GOT3 (cell line): ENCODE results near the gene PLEKHG4.

Experiments used
- DNase-seq: peaks from one replicate; lab custom pipeline; 2025; ENCODE audit warnings: mixed read lengths; lab: John Stamatoyannopoulos, UW

The PLEKHG4 gene

DNA sequence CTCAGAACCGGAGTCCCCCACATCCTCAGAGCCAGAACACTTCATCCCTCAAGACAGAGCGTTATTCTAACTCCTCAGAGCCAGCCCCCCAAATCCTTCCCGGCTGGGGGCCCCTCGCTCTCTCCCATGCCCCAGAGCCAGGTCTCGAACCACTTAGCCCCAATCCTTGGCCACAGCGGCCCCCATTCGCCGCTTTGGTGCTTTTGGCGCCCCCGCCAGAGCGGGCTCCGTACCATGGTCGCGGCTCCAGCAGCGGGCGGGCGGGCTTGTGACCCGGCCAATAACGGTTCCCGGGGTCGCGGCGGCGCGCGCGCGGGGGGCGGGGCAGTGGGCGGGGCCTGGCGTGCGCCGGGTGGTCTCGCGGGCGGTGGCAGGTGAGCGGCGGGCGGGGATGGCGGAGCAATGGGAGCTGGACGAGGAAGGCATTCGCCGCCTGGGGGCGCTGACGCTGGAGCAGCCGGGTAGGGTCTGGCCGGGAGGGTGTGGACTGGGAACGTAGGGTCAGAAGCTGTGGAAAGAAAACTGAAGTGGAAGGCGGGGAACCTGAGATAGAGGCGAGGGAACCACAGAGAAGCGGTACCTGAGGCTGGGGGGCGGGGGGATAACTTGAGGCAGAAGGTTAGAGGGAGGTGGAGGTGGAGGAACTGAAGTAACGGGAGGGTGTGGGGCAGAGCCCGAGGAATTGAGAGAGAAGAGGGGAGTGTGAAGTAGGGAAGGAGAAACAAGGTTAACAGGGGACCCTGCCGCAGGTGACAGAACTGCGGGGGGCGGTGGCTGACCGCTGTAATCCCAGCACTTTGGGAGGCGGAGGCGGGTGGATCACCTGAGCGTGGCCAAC, 47.4 kb downstream of the PLEKHG4 start, which contains the start of the genes KCTD19 and LRRC36:
TSS of gene KCTD19 (minus strand) at position 270 of the 838 bp plus-strand sequence. CDS start at position 236, 34 bp downstream.
TSS of gene LRRC36 (plus strand) at position 344 of the 838 bp plus-strand sequence. CDS start at position 392, 48 bp downstream.
- DNase-seq = no peak

DNA sequence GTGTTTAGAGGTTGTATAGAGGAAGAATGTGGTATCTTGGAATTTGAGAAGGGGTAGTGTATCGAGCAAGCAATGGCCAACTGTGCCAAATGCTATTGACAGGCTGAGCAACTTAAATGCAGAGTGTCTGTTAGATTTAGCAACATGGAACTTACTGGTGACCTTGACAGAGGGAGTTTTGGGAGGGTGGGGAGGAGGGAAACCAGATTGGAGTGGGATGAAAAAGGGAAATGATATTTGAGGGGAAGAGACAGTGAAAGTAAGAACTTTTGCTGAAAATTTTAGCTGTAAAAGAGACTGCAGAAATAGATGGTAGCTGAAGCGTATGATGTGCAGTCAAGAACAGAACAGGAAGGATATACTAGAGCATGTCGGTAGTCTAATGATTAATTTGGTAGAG, 48.4 kb downstream of the PLEKHG4 start:
- DNase-seq = no peak

DNA sequence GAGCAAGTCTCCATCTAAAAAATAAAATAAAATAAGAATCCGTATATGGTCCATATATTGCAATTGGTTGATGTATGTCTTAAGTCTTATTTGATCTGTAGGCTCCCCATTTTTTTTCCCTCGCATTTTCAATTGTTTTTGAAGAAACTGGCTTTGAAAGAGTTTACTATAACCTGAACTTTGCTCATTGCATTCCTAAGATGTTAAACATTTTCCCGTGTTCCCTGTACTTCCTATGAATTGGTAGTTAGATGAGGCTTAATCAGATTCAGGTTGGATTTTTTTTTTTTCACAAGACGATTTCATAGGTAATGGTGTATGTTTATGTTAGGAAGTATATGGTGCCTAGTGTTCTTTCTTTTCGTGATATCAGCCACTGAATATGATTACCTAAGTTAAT, 50.6 kb downstream of the PLEKHG4 start:
- DNase-seq = no peak

DNA sequence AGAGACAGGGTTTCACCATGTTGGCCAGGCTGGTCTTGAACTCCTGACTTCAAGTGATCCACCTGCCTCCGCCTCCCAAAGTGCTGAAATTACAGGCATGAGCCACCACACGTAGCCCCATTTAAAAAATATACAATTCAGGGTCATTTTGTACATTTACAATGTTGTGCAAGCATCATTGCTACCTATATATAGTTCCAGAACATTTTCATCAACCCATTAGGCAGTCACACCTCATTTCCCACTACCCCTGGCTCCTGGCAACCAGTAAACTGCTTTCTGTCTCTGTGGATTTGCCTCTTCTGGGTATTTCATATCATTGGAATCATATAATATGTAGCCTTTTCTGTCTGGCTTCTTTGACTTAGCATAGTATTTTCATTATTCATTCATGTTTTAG, 54.0 kb downstream of the PLEKHG4 start:
- DNase-seq = no peak

DNA sequence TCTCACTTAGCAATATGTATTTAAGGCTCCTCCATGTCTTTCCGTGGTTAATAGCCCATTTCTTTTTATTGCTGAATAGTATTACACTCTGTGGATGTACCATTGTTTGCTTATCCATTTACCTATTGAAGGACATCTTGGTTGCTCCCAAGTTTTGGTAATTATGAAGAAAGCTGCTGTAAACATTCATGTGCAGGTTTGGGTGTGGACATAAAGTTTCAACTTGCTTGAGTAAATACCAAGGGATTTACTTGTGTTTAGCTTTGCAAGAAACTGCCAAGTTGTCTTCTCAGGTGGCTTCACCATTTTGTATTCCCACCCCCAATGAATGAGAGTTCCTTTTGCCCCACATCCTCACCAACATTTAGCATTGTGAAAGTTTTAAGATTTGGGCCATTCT, 56.8 kb downstream of the PLEKHG4 start:
- no peak for DNase-seq

DNA sequence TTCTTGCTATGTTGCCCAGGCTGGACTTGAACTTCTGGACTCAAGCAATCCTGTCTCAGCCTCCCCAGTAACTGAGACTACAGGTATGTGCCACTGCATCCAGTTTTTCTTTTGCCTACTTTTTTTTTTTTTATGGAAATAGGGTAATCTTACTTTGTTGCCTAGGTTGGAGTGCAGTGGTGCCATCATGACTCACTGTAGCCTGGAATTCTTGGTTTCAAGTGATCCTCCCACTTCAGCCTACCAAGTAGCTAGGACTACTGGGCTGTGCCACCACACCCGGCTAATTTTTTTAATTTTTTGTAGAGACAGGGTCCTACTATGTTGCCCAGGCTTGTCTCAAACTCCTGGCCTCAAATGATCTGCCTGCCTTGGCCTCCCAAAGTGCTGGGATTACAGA, 57.3 kb downstream of the PLEKHG4 start:
- DNase-seq = no peak
